H1 (cell line): ENCODE data around the gene ACBD4. TPM values are rescaled to one million over a fixed set of nuclear protein-coding genes. Genes with fewer than 3 reads are reported as not detected.

Experiments
- EZH2 ChIP-seq: fragments of 200-600 bp; sonication (generic); IDR thresholded peaks from 2 replicates; pipeline ENCODE4 v1.7.1; 2012; ENCODE audit warnings: low read depth, mild to moderate bottlenecking, moderate library complexity, low read length, inconsistent platforms; ENCODE audit not compliant: severe bottlenecking
- SAP30 ChIP-seq: fragments of 300-600 bp; sonication (generic); IDR thresholded peaks from 2 replicates; pipeline ENCODE4 v1.7.1; 2012; ENCODE audit warnings: low read length, moderate library complexity, mild to moderate bottlenecking, inconsistent platforms; ENCODE audit not compliant: insufficient read depth, insufficient replicate concordance
- SP4 ChIP-seq: IDR thresholded peaks from 2 replicates; pipeline ENCODE4 v1.6.1; 2012; ENCODE audit warnings: low read length, inconsistent platforms
- TBP ChIP-seq: IDR thresholded peaks from 2 replicates; pipeline ENCODE4 v1.6.1; 2011; ENCODE audit warnings: low read depth, low read length, improper control_type of control experiment
- polyA plus RNA-seq, 7 experiments: library from polyadenylated mRNA; depleted of rRNA in 3 of 7; stranded (reverse) in 5 of 7; unstranded in 2 of 7; fragments of >200 nt in 5 of 7; fragments of 200-250 nt in 2 of 7; gene quantifications; 1 replicate in 5 of 7; 2 replicates in 1 of 7; 4 replicates in 1 of 7; pipeline versions ENCODE4 v1.2.1 to v1.2.3, GENCODE V29; 2011 to 2013; ENCODE audit warnings: missing spikeins in 2 of 7, mixed read lengths in 2 of 7
- total RNA-seq: library from RNA; stranded (reverse); fragmentation: NEBNext Ultra II Directional; extraction: Animal tissue kit (Norgen Biotek cat#: 25700); gene quantifications from 2 replicates; pipeline ENCODE4 v1.2.1, GENCODE V29; 2021

ACBD4 gene
- total and polyA plus RNA-seq, 2 of the 8 experiments (the other 6 are each of a cell fraction or from before 2014, with no cell fraction given): 7.3 to 10.7 TPM

GRCh38 chr17:45098081-45098868, 37.2 kb upstream of the ACBD4 start (continued):
- TF ChIP-seq SAP30: no peak
- TF ChIP-seq SP4: no peak
- TF ChIP-seq TBP: no peak
- no peak for TF ChIP-seq EZH2
